VCaP (cell line): ENCODE data around the gene CISD2.
A peak's percentile ranks its signal among the peaks of the same experiment; 100 is the strongest.
"Not testable (repeated sequence)": the region's sequence is repeated elsewhere in the genome, so short reads cannot be mapped to it uniquely, and the experiment has no call there.

ENCODE experiments used
- H3K27ac ChIP-seq: fragments of 450-650 bp; 2 replicates; pipeline ENCODE4 v1.5.1; 2017
- CTCF ChIP-seq: fragments of 450-650 bp; conservative IDR thresholded peaks from 2 replicates; pipeline ENCODE4 v1.5.1; 2017; ENCODE audit warnings: mild to moderate bottlenecking, moderate library complexity

The CISD2 gene

GRCh38 chr4:102858828-102859464 is 9.8 kb upstream of the CISD2 start:
- no peak for TF ChIP-seq CTCF
- no peak overlapping the region for H3K27ac ChIP-seq

GRCh38 chr4:102860611-102861324 is 8.0 kb upstream of the CISD2 start:
- H3K27ac ChIP-seq = no peak overlapping the region
- no peak for TF ChIP-seq CTCF

- no peak for TF ChIP-seq CTCF
- H3K27ac ChIP-seq = no peak overlapping the region
Observed at GRCh38 chr4:102862016-102862415, 6.8 kb upstream of the CISD2 start.

- H3K27ac ChIP-seq = no peak overlapping the region
Observed at GRCh38 chr4:102862747-102863146, 6.0 kb upstream of the CISD2 start.

GRCh38 chr4:102865327-102865726 is 3.5 kb upstream of the CISD2 start:
- not testable (repeated sequence) for H3K27ac ChIP-seq

More at GRCh38 chr4:102862747-102863146, 6.0 kb upstream of the CISD2 start:
- TF ChIP-seq CTCF = no peak

- TF ChIP-seq CTCF = no peak
- H3K27ac ChIP-seq = peak overlapping the region; percentile 87
Observed at GRCh38 chr4:102867278-102868152, 1.3 kb upstream of the CISD2 start.

GRCh38 chr4:102868153-102868780 is 525 bp upstream of the CISD2 start:
- TF ChIP-seq CTCF = no peak
- peak overlapping the region; percentile 87 for H3K27ac ChIP-seq
